Heart left ventricle (tissue), 16 donors: ENCODE data around the gene PCSK6. TPM values are rescaled to one million over a fixed set of nuclear protein-coding genes. Genes with fewer than 3 reads are reported as not detected.

Source experiments
- ATAC-seq, 4 donors: fragments of 200-7000 bp; cut with Tn5 transposase; one replicate each; pipeline ENCODE4 v1.9.1; 2020 to 2022; ENCODE audit warnings: moderate library complexity in 4 of 4, mild to moderate bottlenecking in 3 of 4, moderate number of reproducible peaks in 1 of 4
- DNase-seq, 5 donors: peaks; one replicate each; pipeline ENCODE4 v3.0.0-alpha.2; 2020
- H3K27ac ChIP-seq, 12 donors: fragments of 200-600 bp; sonication (generic) in 4 of 12; one replicate each; pipeline versions ENCODE4 v1.5.0 to v1.8.0; 2016 to 2022; ENCODE audit warnings: mild to moderate bottlenecking in 2 of 12
- H3K27me3 ChIP-seq, 9 donors: fragments of 200-600 bp; sonication (generic) in 2 of 9; one replicate each; pipeline versions ENCODE4 v1.5.1 to v1.8.0; 2016 to 2022; ENCODE audit warnings: mild to moderate bottlenecking in 3 of 9
- H3K36me3 ChIP-seq, 9 donors: fragments of 200-600 bp; sonication (generic) in 2 of 9; one replicate each; pipeline versions ENCODE4 v1.5.0 to v1.8.0; 2018 to 2022; ENCODE audit warnings: mild to moderate bottlenecking in 2 of 9
- H3K4me1 ChIP-seq, 12 donors: fragments of 200-600 bp; sonication (generic) in 4 of 12; one replicate each; pipeline versions ENCODE4 v1.5.0 to v1.8.0; 2016 to 2022; ENCODE audit warnings: mild to moderate bottlenecking in 3 of 12
- H3K4me3 ChIP-seq, 12 donors: fragments of 200-600 bp; sonication (generic) in 4 of 12; one replicate each; pipeline versions ENCODE4 v1.5.0 to v1.8.0; 2017 to 2022; ENCODE audit warnings: mild to moderate bottlenecking in 9 of 12, moderate library complexity in 4 of 12
- H3K9me3 ChIP-seq, 12 donors: fragments of 200-600 bp; sonication (generic) in 4 of 12; one replicate each; pipeline versions ENCODE4 v1.5.0 to v1.8.0; 2016 to 2022; ENCODE audit warnings: mild to moderate bottlenecking in 1 of 12
- CTCF ChIP-seq, 12 donors: fragments of 200-600 bp; sonication (generic) in 4 of 12; IDR thresholded peaks; one replicate each; pipeline versions ENCODE4 v1.5.0 to v1.8.0; 2018 to 2022; ENCODE audit warnings: antibody characterized with exemption in 12 of 12, mild to moderate bottlenecking in 5 of 12
- POLR2A ChIP-seq, 2 donors: fragments of 450-650 bp; IDR thresholded peaks; one replicate each; pipeline ENCODE4 v1.6.1; 2017; ENCODE audit warnings: antibody characterized with exemption in 2 of 2, mild to moderate bottlenecking in 2 of 2, moderate library complexity in 2 of 2
- WGBS, 4 donors: extraction: QIAGEN DNeasy Blood & Tissue Kit in 2 of 4; methylation state at CpG; one replicate each; pipeline versions ENCODE4 v1.1.5 to v1.1.7; 2013 to 2018; 5-methylcytosine and 5-hydroxymethylcytosine counted together
- intact Hi-C, 10 donors: fragments of 100-400 bp; cut with DNase I; formaldehyde crosslinking; loops; one replicate each; pipeline versions ENCODE4 v1.11.1 to v1.14.2; 2022
- polyA plus RNA-seq, 2 donors: library from polyadenylated mRNA; stranded (reverse); fragments of 200-250 nt; gene quantifications; one replicate each; pipeline ENCODE4 v1.2.3, GENCODE V29; 2013
- total RNA-seq, 9 donors: library from RNA; depleted of rRNA in 2 of 9; stranded (reverse); fragments of >200 nt in 2 of 9; fragmentation: NEBNext Ultra II Directional in 3 of 9; extraction: Animal tissue kit (Norgen Biotek cat#: 25700) in 3 of 9; gene quantifications; one replicate each; pipeline versions ENCODE4 v1.1.0 to v1.2.4, GENCODE V29; 2016 to 2023
- donor health status: ischemic (EF 13 %, LVEDD 7.1; RV severe dilation, severe dysfunction).
- donor health status: healthy with polysubstance abuse.
- donor health status: DM: no; HTN: yes; CAD: no.
- donor health status: DM: no; HTN: no; CAD: no.
- donor health status: ischemic (EF 25% LVEDD 6.9; RV normal size, moderate dysfunction).
- donor health status: ischemic (EF 25% LVEDD 5.7; RV mildly dilated, moderate dysfunction).
- donor health status: healthy.
- donor health status: DM: yes; HTN: yes; CAD: no.
- donor health status: ischemic (EF 35%, LVEDD 5.7; RV mildly dilated, moderate dysfunction).
- donor health status: nonischemic (EF 11% LVEDD 7.7; RV severe dilation, severe dysfunction).
- donor health status: DM: yes; HTN: yes; CAD: no.
- donor health status: PGD.
- donor health status: ischemic (EF 29% LVEDD 5.4; RV normal size, mild dysfunction).
- donor health status: nonischemic (EF 23%, LVEDD 6.1; RV moderate dilation, normal function).

PCSK6 gene
- total and polyA plus RNA-seq, 11 donors: 7.3 to 41.7 (median 22.3) TPM

GRCh38 chr15:101322854-101323477 is 166.5 kb downstream of the PCSK6 start:
- no peak overlapping the region for H3K4me3 ChIP-seq
- H3K9me3 ChIP-seq: no peaks in the 10 kb centered on the region
- peaks cover 0 to 30% (median 0%) of the 10 kb centered on the region in 9 donors for H3K36me3 ChIP-seq
- peaks cover 0 to 5% (median 0%) of the 10 kb centered on the region in 9 donors for H3K27me3 ChIP-seq
- intact Hi-C loops: no loop called here
- 89 to 93% (median 91%) methylated on average over 15 to 17 of the region's 17 CpGs for WGBS, 4 donors
- no peak for ATAC-seq
- no peak for DNase-seq
- H3K27ac ChIP-seq: no peak overlapping the region
- H3K4me1 ChIP-seq: peaks cover 0 to 11% (median 0%) of the 10 kb centered on the region in 12 donors
- no peak for TF ChIP-seq CTCF (IDR thresholded peaks at IDR 0.05)
- TF ChIP-seq POLR2A (IDR thresholded peaks at IDR 0.05): no peak

GRCh38 chr15:101322016-101322695 is 167.4 kb downstream of the PCSK6 start:
- Histone ChIP-seq H3K27me3 (peaks cover 0 to 5% (median 0%) of the 10 kb centered on the region in 9 donors), H3K27ac (no peak overlapping the region), H3K4me3 (no peak overlapping the region), H3K36me3 (peaks cover 0 to 26% (median 0%) of the 10 kb centered on the region in 9 donors), H3K4me1 (peaks cover 0 to 11% (median 0%) of the 10 kb centered on the region in 12 donors), H3K9me3 (no peaks in the 10 kb centered on the region)
- DNase-seq (no peak), ATAC-seq (no peak)
- no peak for TF ChIP-seq POLR2A (IDR thresholded peaks at IDR 0.05)
- TF ChIP-seq CTCF (IDR thresholded peaks at IDR 0.05): no peak
- WGBS, 4 donors: 89 to 95% (median 91%) methylated on average over 21 of the region's 21 CpGs
- intact Hi-C loops: no loop called here

GRCh38 chr15:101320501-101321052 is 168.9 kb downstream of the PCSK6 start:
- Histone ChIP-seq H3K27ac (peak overlapping the region in 1 of 12 donors; percentile 37), H3K27me3 (peaks cover 0 to 5% (median 0%) of the 10 kb centered on the region in 9 donors), H3K9me3 (no peaks in the 10 kb centered on the region), H3K4me1 (peaks cover 0 to 11% (median 0%) of the 10 kb centered on the region in 12 donors), H3K36me3 (peaks cover 0 to 26% (median 0%) of the 10 kb centered on the region in 9 donors), H3K4me3 (peak overlapping the region in 2 of 12 donors; percentile 16 to 37)
- ATAC-seq (peak in 3 of 4 donors; percentile 60 to 62 (median 61)), DNase-seq (peak in 4 of 5 donors; percentile 30 to 75 (median 50))
- peak in 4 of 12 donors; percentile 14 to 44 (median 20) for TF ChIP-seq CTCF (IDR thresholded peaks at IDR 0.05)
- no peak for TF ChIP-seq POLR2A (IDR thresholded peaks at IDR 0.05)
- 61 to 80% (median 69%) methylated on average over 20 to 21 of the region's 21 CpGs for WGBS, 4 donors
- intact Hi-C loops: no loop called here

- peaks cover 0 to 25% (median 0%) of the 10 kb centered on the region in 9 donors for H3K36me3 ChIP-seq
- no peak overlapping the region for H3K4me3 ChIP-seq
- TF ChIP-seq POLR2A (IDR thresholded peaks at IDR 0.05) (no peak), CTCF (IDR thresholded peaks at IDR 0.05) (no peak)
- peaks cover 0 to 5% (median 0%) of the 10 kb centered on the region in 9 donors for H3K27me3 ChIP-seq
- intact Hi-C loops: loop anchor here in 1 of 10 donors (10.0 kb wide), 1 partner anchor 106 kb away; no protein-coding TSS in a partner anchor
- no peak for ATAC-seq
- peaks cover 0 to 11% (median 0%) of the 10 kb centered on the region in 12 donors for H3K4me1 ChIP-seq
- no peak overlapping the region for H3K27ac ChIP-seq
- WGBS, 4 donors: 65 to 69% (median 66%) methylated on average over 7 of the region's 7 CpGs
- no peak for DNase-seq
- H3K9me3 ChIP-seq: no peaks in the 10 kb centered on the region
These were observed 170.7 kb downstream of the PCSK6 start for GRCh38 chr15:101318839-101319238.
